Brain microvascular endothelial cell (primary cell): ENCODE data around the gene OR51B5.
"Not testable (repeated sequence)": the region's sequence is repeated elsewhere in the genome, so short reads cannot be mapped to it uniquely, and the experiment has no call there.

Source experiments
- DNase-seq: peaks from one replicate; pipeline ENCODE4 v3.0.0-alpha.2; 2020
- H3K27ac ChIP-seq: fragments of 250-450 bp; sonication (Bioruptor Pico); 2 replicates; pipeline ENCODE4 v1.5.1; 2020; ENCODE audit warnings: mild to moderate bottlenecking, moderate library complexity
- H3K27me3 ChIP-seq: fragments of 250-450 bp; sonication (Bioruptor Pico); replicated peaks from 2 replicates; pipeline ENCODE4 v1.5.1; 2020; ENCODE audit warnings: mild to moderate bottlenecking
- H3K36me3 ChIP-seq: fragments of 250-450 bp; sonication (Bioruptor Pico); replicated peaks from 2 replicates; pipeline ENCODE4 v1.5.1; 2020; ENCODE audit warnings: mild to moderate bottlenecking
- H3K4me3 ChIP-seq: 2 replicates; pipeline ENCODE4 v1.5.1; 2011; ENCODE audit warnings: low read depth, mild to moderate bottlenecking, control low read depth, low read length, moderate library complexity
- CTCF ChIP-seq: IDR thresholded peaks from 2 replicates; pipeline ENCODE4 v1.5.1; 2011; ENCODE audit warnings: low read depth, mild to moderate bottlenecking, moderate library complexity, low read length, control low read depth, inconsistent platforms; ENCODE audit errors: missing control alignments
- in situ Hi-C: cut with HindIII; loops from 2 replicates; pipeline ENCODE4 v1.10.0; 2017; ENCODE audit warnings: low sequenced_read_pairs, low pct_ligation_motif_present

The OR51B5 gene

GRCh38 chr11:5317292-5317691, 26.0 kb downstream of the OR51B5 start:
- Histone ChIP-seq H3K27me3 (no peaks in the 10 kb centered on the region), H3K27ac (no peak overlapping the region), H3K36me3 (no peaks in the 10 kb centered on the region), H3K4me3 (no peak overlapping the region)
- in situ Hi-C loops, result no loop called here
- TF ChIP-seq CTCF, result no peak
- no peak for DNase-seq

- DNase-seq, H3K27me3 ChIP-seq, in situ Hi-C loops, H3K36me3 ChIP-seq, H3K27ac ChIP-seq, H3K4me3 ChIP-seq: not testable (repeated sequence)
Measured at GRCh38 chr11:5313326-5314023, 29.8 kb downstream of the OR51B5 start.

DNA sequence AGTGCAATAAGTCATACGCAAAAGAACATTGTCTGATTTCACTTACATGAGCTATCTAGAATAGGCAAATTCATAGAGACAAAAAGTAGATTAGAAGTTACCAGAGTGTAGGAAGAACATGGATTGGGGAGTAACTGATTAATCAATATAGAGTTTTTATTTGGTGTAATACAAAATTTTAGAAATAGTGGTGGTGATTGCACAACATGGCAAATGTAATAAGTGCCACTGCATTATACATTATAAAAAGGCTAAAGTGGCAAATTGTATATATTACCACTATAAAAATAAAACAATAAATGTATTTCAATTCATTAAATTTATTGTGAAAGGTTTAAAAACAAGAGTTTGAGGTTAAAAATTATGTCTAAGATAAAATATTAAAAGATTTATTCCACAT, 32.9 kb downstream of the OR51B5 start:
- no peaks in the 10 kb centered on the region for H3K27me3 ChIP-seq
- no peaks in the 10 kb centered on the region for H3K36me3 ChIP-seq
- no peak for DNase-seq
- no peak overlapping the region for H3K4me3 ChIP-seq
- no peak for TF ChIP-seq CTCF
- in situ Hi-C loops, result no loop called here
- no peak overlapping the region for H3K27ac ChIP-seq

GRCh38 chr11:5307256-5308019, 35.9 kb downstream of the OR51B5 start:
- no peaks in the 10 kb centered on the region for H3K36me3 ChIP-seq
- H3K27ac ChIP-seq, result no peak overlapping the region
- no peak overlapping the region for H3K4me3 ChIP-seq
- no peak for DNase-seq
- no peaks in the 10 kb centered on the region for H3K27me3 ChIP-seq
- in situ Hi-C loops, result no loop called here
- TF ChIP-seq CTCF, result no peak

- DNase-seq, result peak; percentile 24
- Histone ChIP-seq H3K4me3 (no peak overlapping the region), H3K36me3 (no peaks in the 10 kb centered on the region), H3K27ac (no peak overlapping the region), H3K27me3 (no peaks in the 10 kb centered on the region)
- in situ Hi-C loops, result no loop called here
- TF ChIP-seq CTCF, result no peak
Measured at GRCh38 chr11:5304046-5304445, 39.3 kb downstream of the OR51B5 start.

DNA sequence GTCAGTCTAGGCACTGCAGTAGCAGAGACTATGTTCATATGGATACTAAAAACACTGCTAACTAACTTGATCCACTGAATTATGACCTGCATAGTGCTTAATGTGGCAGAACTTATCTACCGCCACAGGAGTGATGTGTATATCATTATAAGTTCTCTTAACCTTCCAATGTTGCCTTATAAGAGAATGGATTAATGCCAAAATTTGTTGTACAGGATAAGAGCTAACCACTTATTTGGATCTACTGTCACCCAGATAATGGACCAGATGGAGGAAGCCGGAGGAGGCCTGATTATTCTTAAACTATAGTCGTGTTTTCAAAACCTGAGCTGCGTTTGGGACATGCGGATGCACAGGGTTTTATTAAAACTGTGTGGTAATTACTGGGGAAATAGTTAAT, 39.7 kb downstream of the OR51B5 start:
- no peak for TF ChIP-seq CTCF
- Histone ChIP-seq H3K36me3 (no peaks in the 10 kb centered on the region), H3K27me3 (no peaks in the 10 kb centered on the region), H3K27ac (no peak overlapping the region), H3K4me3 (no peak overlapping the region)
- in situ Hi-C loops, result no loop called here
- no peak for DNase-seq
